ENCODE measurements around the gene BMPR1A.

DNA sequence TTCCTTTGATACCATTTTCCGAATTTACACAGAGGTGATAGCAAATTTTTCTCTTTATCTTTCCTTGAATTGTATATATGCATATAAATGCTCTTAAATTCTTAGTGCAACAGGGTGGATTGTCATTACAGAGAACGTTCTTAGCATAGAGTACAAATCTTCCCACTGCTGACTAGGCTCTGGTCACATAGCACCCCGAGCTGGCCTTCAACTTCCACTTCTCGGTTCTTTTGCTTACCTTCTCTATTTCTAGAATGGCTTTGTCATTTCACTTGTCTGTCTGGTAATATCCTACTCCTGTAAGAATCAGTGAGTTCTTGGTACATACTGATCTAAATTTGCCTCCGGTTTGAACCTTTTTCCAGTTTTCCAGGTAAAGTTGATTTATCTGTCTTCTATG lies 225.3 kb downstream of the BMPR1A start:
- TF ChIP-seq, protein P1, sequence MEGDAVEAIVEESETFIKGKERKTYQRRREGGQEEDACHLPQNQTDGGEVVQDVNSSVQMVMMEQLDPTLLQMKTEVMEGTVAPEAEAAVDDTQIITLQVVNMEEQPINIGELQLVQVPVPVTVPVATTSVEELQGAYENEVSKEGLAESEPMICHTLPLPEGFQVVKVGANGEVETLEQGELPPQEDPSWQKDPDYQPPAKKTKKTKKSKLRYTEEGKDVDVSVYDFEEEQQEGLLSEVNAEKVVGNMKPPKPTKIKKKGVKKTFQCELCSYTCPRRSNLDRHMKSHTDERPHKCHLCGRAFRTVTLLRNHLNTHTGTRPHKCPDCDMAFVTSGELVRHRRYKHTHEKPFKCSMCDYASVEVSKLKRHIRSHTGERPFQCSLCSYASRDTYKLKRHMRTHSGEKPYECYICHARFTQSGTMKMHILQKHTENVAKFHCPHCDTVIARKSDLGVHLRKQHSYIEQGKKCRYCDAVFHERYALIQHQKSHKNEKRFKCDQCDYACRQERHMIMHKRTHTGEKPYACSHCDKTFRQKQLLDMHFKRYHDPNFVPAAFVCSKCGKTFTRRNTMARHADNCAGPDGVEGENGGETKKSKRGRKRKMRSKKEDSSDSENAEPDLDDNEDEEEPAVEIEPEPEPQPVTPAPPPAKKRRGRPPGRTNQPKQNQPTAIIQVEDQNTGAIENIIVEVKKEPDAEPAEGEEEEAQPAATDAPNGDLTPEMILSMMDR (conservative IDR thresholded peaks at IDR 0.05) = no peak
- no peak for TF ChIP-seq ZFX (IDR thresholded peaks at IDR 0.05)

All from C4-2B (cell line).